ENCODE data around the gene ALKBH5. TPM values are rescaled to one million over a fixed set of nuclear protein-coding genes. Genes with fewer than 3 reads are reported as not detected.

Gene ALKBH5
- total and polyA plus RNA-seq, 9 of the 15 experiments (the other 6 are each of a cell fraction or from before 2014, with no cell fraction given) = 11.4 to 70.0 (median 47.4) TPM

GRCh38 chr17:18252160-18252559 lies 68.5 kb downstream of the ALKBH5 start:
- Histone ChIP-seq H3K4me2 (ENCODE audit: insufficient read depth, low read length) (no peak overlapping the region), H2AFZ (ENCODE audit: low read depth, low read length) (no peak overlapping the region), H3K9me1 (ENCODE audit: control insufficient read depth, insufficient read depth, low read length) (peaks cover 2% of the 10 kb centered on the region), H3K4me1 (replicated peaks in 1 of 2; ENCODE audit: control insufficient read depth in 2 of 2, insufficient read depth in 2 of 2, low read length in 2 of 2) (peaks cover under 1 to 18% of the 10 kb centered on the region in 2 experiments; a peak in 3 of 5 replicates), H3K27ac (ENCODE audit: extremely low read depth, low read depth, low read length) (no peak overlapping the region), H3K9me3 (replicated peaks; ENCODE audit: control insufficient read depth, insufficient read depth, low read depth, low read length) (no peaks in the 10 kb centered on the region), H4K20me1 (replicated peaks; ENCODE audit: control insufficient read depth, insufficient read depth, low read length) (peaks cover 3% of the 10 kb centered on the region; the same call in 1 of the 2 replicates), H3K4me3 (no peak overlapping the region), H3K36me3 (ENCODE audit: control insufficient read depth, insufficient read depth, low read length) (peaks cover 67% of the 10 kb centered on the region; the same call in 2 of the 3 replicates), H3K9ac (ENCODE audit: insufficient read depth in 1 of 2, low read depth in 2 of 2, low read length in 2 of 2) (no peak overlapping the region; a peak in 1 of 4 replicates), H3K79me2 (ENCODE audit: control insufficient read depth, insufficient read depth, low read length) (peaks cover 4% of the 10 kb centered on the region), H3K27me3 (ENCODE audit: control insufficient read depth in 2 of 2, insufficient read depth in 2 of 2, low read length in 2 of 2) (no peaks in the 10 kb centered on the region)
- TF ChIP-seq POLR3A (IDR thresholded peaks at IDR 0.05; ENCODE audit: borderline replicate concordance, extremely low read depth, insufficient read depth, insufficient read length) = no peak
- TF ChIP-seq HOXB6 (CRISPR knock-in tag; IDR thresholded peaks at IDR 0.05; ENCODE audit: borderline replicate concordance) = no peak
- TF ChIP-seq ESRRA (IDR thresholded peaks at IDR 0.05; ENCODE audit: borderline replicate concordance, low read depth) = no peak
- no peak for TF ChIP-seq KLF16 (IDR thresholded peaks at IDR 0.05)
- TF ChIP-seq HNRNPL (IDR thresholded peaks at IDR 0.05; ENCODE audit: low read depth, low read length) = no peak
- TF ChIP-seq ZNF175 (CRISPR knock-in tag; IDR thresholded peaks at IDR 0.05; ENCODE audit: low read depth) = no peak
- no peak for TF ChIP-seq GABPB1 (CRISPR knock-in tag; IDR thresholded peaks at IDR 0.05)
- no peak for TF ChIP-seq POLR2G (IDR thresholded peaks at IDR 0.05; ENCODE audit: low read depth, low read length)
- no peak for TF ChIP-seq RCOR1 (IDR thresholded peaks at IDR 0.05; ENCODE audit: borderline replicate concordance in 1 of 2, low read depth in 2 of 2, low read length in 2 of 2)
- TF ChIP-seq TEAD2 (tag; IDR thresholded peaks at IDR 0.05) = no peak
- TF ChIP-seq ZNF551 (CRISPR knock-in tag; IDR thresholded peaks at IDR 0.05) = no peak
- TF ChIP-seq ZNF217 (CRISPR knock-in tag; IDR thresholded peaks at IDR 0.05) = no peak
- no peak for TF ChIP-seq GTF2A2 (tag; IDR thresholded peaks at IDR 0.05)
- no peak for TF ChIP-seq DIDO1 (tag; IDR thresholded peaks at IDR 0.05; ENCODE audit: low read depth)
- no peak for TF ChIP-seq ZC3H8 (IDR thresholded peaks at IDR 0.05)
- TF ChIP-seq, protein P1, sequence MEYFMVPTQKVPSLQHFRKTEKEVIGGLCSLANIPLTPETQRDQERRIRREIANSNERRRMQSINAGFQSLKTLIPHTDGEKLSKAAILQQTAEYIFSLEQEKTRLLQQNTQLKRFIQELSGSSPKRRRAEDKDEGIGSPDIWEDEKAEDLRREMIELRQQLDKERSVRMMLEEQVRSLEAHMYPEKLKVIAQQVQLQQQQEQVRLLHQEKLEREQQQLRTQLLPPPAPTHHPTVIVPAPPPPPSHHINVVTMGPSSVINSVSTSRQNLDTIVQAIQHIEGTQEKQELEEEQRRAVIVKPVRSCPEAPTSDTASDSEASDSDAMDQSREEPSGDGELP (CRISPR knock-in tag; IDR thresholded peaks at IDR 0.05; ENCODE audit: borderline replicate concordance) = no peak
- TF ChIP-seq ZNF324 (CRISPR knock-in tag; IDR thresholded peaks at IDR 0.05) = no peak
- in situ Hi-C loops (cut with MboI) (no loop called here), intact Hi-C loops (cut with micrococcal nuclease) (no loop called here)
- CTCF ChIA-PET (ENCODE audit: low intra/inter-chr PET ratio) = no interaction called here
- ATAC-seq (no peak), DNase-seq (ENCODE audit: extremely low read depth in 1 of 4, low spot score in 3 of 4) (no peak), FAIRE-seq (no peak)
- POLR2A ChIA-PET = interaction anchor here (0.6 kb wide), 1 partner anchor 751 kb away, joined by 4 read pairs; no protein-coding TSS in a partner anchor
- WGBS (ENCODE audit: insufficient coverage, low coverage, missing lambda C conversion rate) = 86% methylated on average over 3 of the region's 5 CpGs
- BruUV-seq (replicated peaks) = no TSS peak
